H9 (cell line): ENCODE measurements around the gene DUOX1. TPM values are rescaled to one million over a fixed set of nuclear protein-coding genes. Genes with fewer than 3 reads are reported as not detected.

Source experiments
- DNase-seq: peaks from one replicate; pipeline ENCODE4 v3.0.0-alpha.2; 2017
- H2AFZ ChIP-seq: one replicate; pipeline ENCODE4 v1.6.1; 2013; ENCODE audit warnings: mild to moderate bottlenecking, low read length, control low read depth, moderate library complexity
- H2AK5ac ChIP-seq: 2 replicates; pipeline ENCODE4 v1.6.1; 2013; ENCODE audit warnings: low read length, control low read depth, mixed read lengths; ENCODE audit not compliant: insufficient read length
- H2BK120ac ChIP-seq: one replicate; pipeline ENCODE4 v1.6.1; 2013; ENCODE audit warnings: low read depth, mild to moderate bottlenecking, low read length, control low read depth, inconsistent platforms; ENCODE audit not compliant: poor library complexity, severe bottlenecking
- H2BK12ac ChIP-seq: 2 replicates; pipeline ENCODE4 v1.6.1; 2013; ENCODE audit warnings: low read length, control low read depth, mixed read lengths, low read depth; ENCODE audit not compliant: insufficient read length
- H2BK15ac ChIP-seq: 2 replicates; pipeline ENCODE4 v1.6.1; 2013; ENCODE audit warnings: low read depth, low read length, control low read depth
- H2BK20ac ChIP-seq: one replicate; pipeline ENCODE4 v1.6.1; 2013; ENCODE audit warnings: low read depth, mild to moderate bottlenecking, low read length, control low read depth, inconsistent platforms; ENCODE audit not compliant: poor library complexity, severe bottlenecking
- H2BK5ac ChIP-seq: 2 replicates; pipeline ENCODE4 v1.6.1; 2013; ENCODE audit warnings: low read length, control low read depth, mixed read lengths; ENCODE audit not compliant: insufficient read length
- H3K14ac ChIP-seq: 2 replicates; pipeline ENCODE4 v1.6.1; 2013; ENCODE audit warnings: low read length, control low read depth; ENCODE audit not compliant: insufficient read depth
- H3K18ac ChIP-seq: 2 replicates; pipeline ENCODE4 v1.6.1; 2013; ENCODE audit warnings: low read depth, mild to moderate bottlenecking, mixed read lengths, low read length, control low read depth; ENCODE audit not compliant: insufficient read length
- H3K23ac ChIP-seq: 2 replicates; pipeline ENCODE4 v1.6.1; 2013; ENCODE audit warnings: low read length, control low read depth, mixed read lengths, low read depth; ENCODE audit not compliant: insufficient read length
- H3K23me2 ChIP-seq: 2 replicates; pipeline ENCODE4 v1.6.1; 2013; ENCODE audit warnings: low read depth, mild to moderate bottlenecking, mixed read lengths, low read length, control low read depth; ENCODE audit not compliant: insufficient read length, poor library complexity, severe bottlenecking
- H3K27ac ChIP-seq: 2 replicates; pipeline ENCODE4 v1.5.1; 2013; ENCODE audit warnings: low read length, control low read depth, mixed read lengths, low read depth; ENCODE audit not compliant: insufficient read length
- H3K27me3 ChIP-seq: 2 replicates; pipeline ENCODE4 v1.6.1; 2013; ENCODE audit warnings: low read length, control low read depth, inconsistent platforms; ENCODE audit not compliant: insufficient read depth
- H3K4ac ChIP-seq: 2 replicates; pipeline ENCODE4 v1.6.1; 2013; ENCODE audit warnings: low read depth, mild to moderate bottlenecking, control low read depth, inconsistent platforms, low read length, moderate library complexity
- H3K4me1 ChIP-seq: 2 replicates; pipeline ENCODE4 v1.6.1; 2013; ENCODE audit warnings: low read length, control low read depth, inconsistent platforms; ENCODE audit not compliant: insufficient read depth
- H3K4me2 ChIP-seq: 2 replicates; pipeline ENCODE4 v1.6.1; 2013; ENCODE audit warnings: low read length, control low read depth, mixed read lengths; ENCODE audit not compliant: insufficient read length, insufficient read depth
- H3K56ac ChIP-seq: 2 replicates; pipeline ENCODE4 v1.6.1; 2013; ENCODE audit warnings: low read depth, mild to moderate bottlenecking, mixed read lengths, low read length, control low read depth; ENCODE audit not compliant: insufficient read length
- H3K79me1 ChIP-seq: 2 replicates; pipeline ENCODE4 v1.6.1; 2013; ENCODE audit warnings: low read depth, mild to moderate bottlenecking, moderate library complexity, low read length, control low read depth, inconsistent platforms; ENCODE audit not compliant: insufficient read depth, poor library complexity, severe bottlenecking
- H3K79me2 ChIP-seq: 2 replicates; pipeline ENCODE4 v1.6.1; 2013; ENCODE audit warnings: low read length, control low read depth, inconsistent platforms; ENCODE audit not compliant: insufficient read depth
- H3K9ac ChIP-seq: 2 replicates; pipeline ENCODE4 v1.6.1; 2013; ENCODE audit warnings: low read length, control low read depth, mixed read lengths; ENCODE audit not compliant: insufficient read length; ENCODE audit errors: extremely low read depth
- H3K9me3 ChIP-seq: one replicate; pipeline ENCODE4 v1.6.1; 2013; ENCODE audit warnings: low read depth, low read length, inconsistent platforms; ENCODE audit not compliant: control insufficient read depth
- H3T11ph ChIP-seq: one replicate; pipeline ENCODE4 v1.6.1; 2013; ENCODE audit warnings: mild to moderate bottlenecking, low read length, control low read depth, inconsistent platforms
- H4K20me1 ChIP-seq: one replicate; pipeline ENCODE4 v1.6.1; 2013; ENCODE audit not compliant: control insufficient read depth, insufficient read length, insufficient read depth
- H4K5ac ChIP-seq: 2 replicates; pipeline ENCODE4 v1.6.1; 2013; ENCODE audit warnings: low read depth, mild to moderate bottlenecking, mixed read lengths, low read length, control low read depth; ENCODE audit not compliant: insufficient read length
- H4K8ac ChIP-seq: replicated peaks from 2 replicates; pipeline ENCODE4 v1.6.1; 2013; ENCODE audit warnings: low read length, control low read depth, mixed read lengths, low read depth; ENCODE audit not compliant: insufficient read length
- H4K91ac ChIP-seq: 2 replicates; pipeline ENCODE4 v1.6.1; 2013; ENCODE audit warnings: low read depth, mild to moderate bottlenecking, moderate library complexity, mixed read lengths, low read length, control low read depth; ENCODE audit not compliant: insufficient read length
- H3K27ac Mint-ChIP-seq, 3 experiments: 2 replicates in 2 of 3; 3 replicates in 1 of 3; pipeline ENCODE4 v1.8.0; 2020 to 2021; ENCODE audit warnings: mixed read lengths in 3 of 3, mild to moderate bottlenecking in 1 of 3, moderate library complexity in 1 of 3
- H3K27me3 Mint-ChIP-seq: 2 replicates; pipeline ENCODE4 v1.8.0; 2021; ENCODE audit warnings: low read depth, mild to moderate bottlenecking, moderate library complexity, mixed read lengths
- H3K36me3 Mint-ChIP-seq, 3 experiments: 2 replicates in 2 of 3; 3 replicates in 1 of 3; pipeline ENCODE4 v1.8.0; 2020 to 2021; ENCODE audit warnings: low read depth in 3 of 3, mixed read lengths in 3 of 3; ENCODE audit not compliant: insufficient read depth in 1 of 3
- H3K4me1 Mint-ChIP-seq, 2 experiments: 2 replicates each; pipeline ENCODE4 v1.8.0; 2020; ENCODE audit warnings: mixed read lengths in 2 of 2
- H3K4me3 Mint-ChIP-seq, 2 experiments: 2 replicates in 1 of 2; 3 replicates in 1 of 2; pipeline ENCODE4 v1.8.0; 2020 to 2021; ENCODE audit warnings: mild to moderate bottlenecking in 2 of 2, mixed read lengths in 2 of 2, moderate library complexity in 1 of 2
- H3K9me3 Mint-ChIP-seq, 2 experiments: 2 replicates in 1 of 2; 3 replicates in 1 of 2; pipeline ENCODE4 v1.8.0; 2020; ENCODE audit warnings: mild to moderate bottlenecking in 2 of 2, mixed read lengths in 2 of 2, moderate library complexity in 1 of 2
- WGBS: extraction: QIAGEN DNeasy Blood & Tissue Kit; methylation state at CpG from one replicate; pipeline ENCODE4 v1.1.7; 2013; ENCODE audit warnings: missing lambda C conversion rate, low lambda C conversion rate, mixed read lengths; ENCODE audit not compliant: insufficient read length; ENCODE audit errors: extremely low coverage; 5-methylcytosine and 5-hydroxymethylcytosine counted together
- total RNA-seq: library from RNA; stranded (reverse); gene quantifications from 2 replicates; pipeline ENCODE4 v1.2.1, GENCODE V29; 2021
- TF ChIP-seq, protein P1 (sequence below): fragments of 200-600 bp; sonication (generic); conservative IDR thresholded peaks from 3 replicates; pipeline ENCODE4 v1.8.0; 2021; ENCODE audit warnings: antibody characterized with exemption, mild to moderate bottlenecking

DUOX1 gene
- total RNA-seq, 1 experiment from 2014 or later: 2.6 TPM

- TF ChIP-seq, protein P1, sequence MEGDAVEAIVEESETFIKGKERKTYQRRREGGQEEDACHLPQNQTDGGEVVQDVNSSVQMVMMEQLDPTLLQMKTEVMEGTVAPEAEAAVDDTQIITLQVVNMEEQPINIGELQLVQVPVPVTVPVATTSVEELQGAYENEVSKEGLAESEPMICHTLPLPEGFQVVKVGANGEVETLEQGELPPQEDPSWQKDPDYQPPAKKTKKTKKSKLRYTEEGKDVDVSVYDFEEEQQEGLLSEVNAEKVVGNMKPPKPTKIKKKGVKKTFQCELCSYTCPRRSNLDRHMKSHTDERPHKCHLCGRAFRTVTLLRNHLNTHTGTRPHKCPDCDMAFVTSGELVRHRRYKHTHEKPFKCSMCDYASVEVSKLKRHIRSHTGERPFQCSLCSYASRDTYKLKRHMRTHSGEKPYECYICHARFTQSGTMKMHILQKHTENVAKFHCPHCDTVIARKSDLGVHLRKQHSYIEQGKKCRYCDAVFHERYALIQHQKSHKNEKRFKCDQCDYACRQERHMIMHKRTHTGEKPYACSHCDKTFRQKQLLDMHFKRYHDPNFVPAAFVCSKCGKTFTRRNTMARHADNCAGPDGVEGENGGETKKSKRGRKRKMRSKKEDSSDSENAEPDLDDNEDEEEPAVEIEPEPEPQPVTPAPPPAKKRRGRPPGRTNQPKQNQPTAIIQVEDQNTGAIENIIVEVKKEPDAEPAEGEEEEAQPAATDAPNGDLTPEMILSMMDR: no peak
- Histone ChIP-seq H2BK120ac (no peak overlapping the region), H3K4ac (no peak overlapping the region), H3K4me1 (no peaks in the 10 kb centered on the region), H3K56ac (no peak overlapping the region), H2BK20ac (no peak overlapping the region), H4K8ac (no peak overlapping the region), H3T11ph (no peak overlapping the region), H2AFZ (no peak overlapping the region), H3K27ac (no peak overlapping the region), H4K20me1 (no peaks in the 10 kb centered on the region), H3K23me2 (peaks cover 11% of the 10 kb centered on the region), H3K79me1 (no peaks in the 10 kb centered on the region), H3K4me2 (peak overlapping the region; percentile 93), H2BK5ac (no peak overlapping the region), H2BK12ac (no peak overlapping the region), H2BK15ac (no peak overlapping the region; the same call in 1 of the 2 replicates), H3K9me3 (no peaks in the 10 kb centered on the region), H3K23ac (no peak overlapping the region), H3K14ac (no peak overlapping the region), H3K9ac (no peak overlapping the region), H4K91ac (no peak overlapping the region), H2AK5ac (no peak overlapping the region), H3K18ac (peak overlapping the region; percentile 56), H3K27me3 (peaks cover 72% of the 10 kb centered on the region), H3K79me2 (no peaks in the 10 kb centered on the region), H4K5ac (no peak overlapping the region)
- peaks cover 8 to 10% of the 10 kb centered on the region in 2 experiments for H3K4me1 Mint-ChIP-seq
- DNase-seq: peak; percentile 42
- H3K27ac Mint-ChIP-seq: no peak overlapping the region
- H3K9me3 Mint-ChIP-seq: no peaks in the 10 kb centered on the region
- H3K4me3 Mint-ChIP-seq: peak overlapping the region; percentile 70 to 79
- WGBS: no CpG with 5 or more reads among the region's 47 CpGs
- peaks cover 0 to 1% (median 0%) of the 10 kb centered on the region in 3 experiments; a peak in 1 of 7 replicates for H3K36me3 Mint-ChIP-seq
- peaks cover 97% of the 10 kb centered on the region for H3K27me3 Mint-ChIP-seq
These were observed 689 bp upstream of the DUOX1 start for GRCh38 chr15:45128971-45129639.
